Measurements from ENCODE around the gene PLD5. TPM values are rescaled to one million over a fixed set of nuclear protein-coding genes. Genes with fewer than 3 reads are reported as not detected.
"Not testable (repeated sequence)": the region's sequence is repeated elsewhere in the genome, so short reads cannot be mapped to it uniquely, and the experiment has no call there.

PLD5 gene
- total RNA-seq, 4 donors from 2014 or later, result 0.33 to 0.54 TPM; not detected in 2

GRCh38 chr1:242401937-242402336 is 122.6 kb downstream of the PLD5 start:
- Histone ChIP-seq H3K36me3 (no peaks in the 10 kb centered on the region), H3K27me3 (no peaks in the 10 kb centered on the region), H3K4me1 (no peaks in the 10 kb centered on the region), H3K27ac (no peak overlapping the region), H3K4me3 (replicated peaks in 1 of 3) (no peak overlapping the region), H3K9me3 (no peaks in the 10 kb centered on the region)
- no peak for DNase-seq
- WGBS, 2 donors, result 92% methylated on average over 3 of the region's 3 CpGs
- intact Hi-C loops (cut with DNase I), result no loop called here
- no peak for TF ChIP-seq CTCF (IDR thresholded peaks at IDR 0.05)
- TF ChIP-seq POLR2A (IDR thresholded peaks at IDR 0.05), result no peak

GRCh38 chr1:242398351-242398750 is 126.1 kb downstream of the PLD5 start:
- no peak for TF ChIP-seq CTCF (IDR thresholded peaks at IDR 0.05)
- no peak for TF ChIP-seq POLR2A (IDR thresholded peaks at IDR 0.05)
- H3K27me3 ChIP-seq, result no peaks in the 10 kb centered on the region
- 75 to 78% methylated on average over 5 of the region's 5 CpGs for WGBS, 2 donors
- intact Hi-C loops (cut with DNase I), result no loop called here
- no peaks in the 10 kb centered on the region for H3K9me3 ChIP-seq
- no peak for DNase-seq
- no peak overlapping the region for H3K4me3 ChIP-seq (replicated peaks in 1 of 3)
- H3K36me3 ChIP-seq, result no peaks in the 10 kb centered on the region
- H3K4me1 ChIP-seq, result no peaks in the 10 kb centered on the region
- no peak overlapping the region for H3K27ac ChIP-seq

GRCh38 chr1:242391896-242392295 is 132.6 kb downstream of the PLD5 start:
- H3K9me3 ChIP-seq, result no peaks in the 10 kb centered on the region
- H3K4me1 ChIP-seq, result no peaks in the 10 kb centered on the region
- no peak overlapping the region for H3K27ac ChIP-seq
- H3K36me3 ChIP-seq, result no peaks in the 10 kb centered on the region
- intact Hi-C loops (cut with DNase I), result no loop called here
- DNase-seq, result no peak
- no peak overlapping the region for H3K4me3 ChIP-seq (replicated peaks in 1 of 3)
- TF ChIP-seq CTCF (IDR thresholded peaks at IDR 0.05), result no peak
- no peak for TF ChIP-seq POLR2A (IDR thresholded peaks at IDR 0.05)
- no peaks in the 10 kb centered on the region for H3K27me3 ChIP-seq

- H3K27me3 ChIP-seq; intact Hi-C loops (cut with DNase I); H3K9me3 ChIP-seq; H3K36me3 ChIP-seq; H3K4me3 ChIP-seq (replicated peaks in 1 of 3); DNase-seq; H3K4me1 ChIP-seq; H3K27ac ChIP-seq: not testable (repeated sequence)
- 51 to 58% methylated on average over 6 of the region's 6 CpGs for WGBS, 2 donors
Observed at GRCh38 chr1:242376121-242376520, 148.4 kb downstream of the PLD5 start.

GRCh38 chr1:242350446-242350845 is 174.1 kb downstream of the PLD5 start:
- DNase-seq; H3K27ac ChIP-seq; intact Hi-C loops (cut with DNase I); H3K4me1 ChIP-seq; H3K27me3 ChIP-seq; H3K9me3 ChIP-seq; H3K36me3 ChIP-seq; H3K4me3 ChIP-seq (replicated peaks in 1 of 3): not testable (repeated sequence)
- 71 to 79% methylated on average over 3 of the region's 3 CpGs for WGBS, 2 donors

- H3K27ac ChIP-seq, result no peak overlapping the region
- intact Hi-C loops (cut with DNase I), result no loop called here
- WGBS, 2 donors, result 71 to 84% methylated on average over 1 of the region's 1 CpG
- no peaks in the 10 kb centered on the region for H3K9me3 ChIP-seq
- no peaks in the 10 kb centered on the region for H3K4me1 ChIP-seq
- no peak overlapping the region for H3K4me3 ChIP-seq (replicated peaks in 1 of 3)
- H3K36me3 ChIP-seq, result no peaks in the 10 kb centered on the region
- TF ChIP-seq POLR2A (IDR thresholded peaks at IDR 0.05) (no peak), CTCF (IDR thresholded peaks at IDR 0.05) (no peak)
- no peak for DNase-seq
- H3K27me3 ChIP-seq, result no peaks in the 10 kb centered on the region
Observed at GRCh38 chr1:242349636-242350035, 174.9 kb downstream of the PLD5 start.

- H3K27me3 ChIP-seq; H3K4me3 ChIP-seq (replicated peaks in 1 of 3); DNase-seq; intact Hi-C loops (cut with DNase I); H3K9me3 ChIP-seq; H3K36me3 ChIP-seq; H3K4me1 ChIP-seq; H3K27ac ChIP-seq: not testable (repeated sequence)
- 69 to 70% methylated on average over 5 of the region's 5 CpGs for WGBS, 2 donors
Observed at GRCh38 chr1:242330865-242331264, 193.6 kb downstream of the PLD5 start.

- H3K36me3 ChIP-seq; intact Hi-C loops (cut with DNase I); H3K9me3 ChIP-seq; DNase-seq; H3K4me1 ChIP-seq; H3K27me3 ChIP-seq; H3K4me3 ChIP-seq (replicated peaks in 1 of 3); H3K27ac ChIP-seq: not testable (repeated sequence)
Observed at GRCh38 chr1:242327381-242327780, 197.1 kb downstream of the PLD5 start.

GRCh38 chr1:242321981-242322380 is 202.5 kb downstream of the PLD5 start:
- H3K4me3 ChIP-seq (replicated peaks in 1 of 3); intact Hi-C loops (cut with DNase I); H3K27ac ChIP-seq; H3K4me1 ChIP-seq; H3K27me3 ChIP-seq; H3K9me3 ChIP-seq; H3K36me3 ChIP-seq; DNase-seq: not testable (repeated sequence)
- WGBS, 2 donors, result 61 to 71% methylated on average over 7 of the region's 7 CpGs
